DMS 273 (cell line): ENCODE data around the gene NHLRC2.
A peak's percentile ranks its signal among the peaks of the same experiment; 100 is the strongest.
"Not testable (repeated sequence)": the region's sequence is repeated elsewhere in the genome, so short reads cannot be mapped to it uniquely, and the experiment has no call there.

Source experiments
- DNase-seq: peaks from one replicate; lab custom pipeline; 2025; ENCODE audit not compliant: unreplicated experiment; lab: John Stamatoyannopoulos, UW

The NHLRC2 gene

DNA sequence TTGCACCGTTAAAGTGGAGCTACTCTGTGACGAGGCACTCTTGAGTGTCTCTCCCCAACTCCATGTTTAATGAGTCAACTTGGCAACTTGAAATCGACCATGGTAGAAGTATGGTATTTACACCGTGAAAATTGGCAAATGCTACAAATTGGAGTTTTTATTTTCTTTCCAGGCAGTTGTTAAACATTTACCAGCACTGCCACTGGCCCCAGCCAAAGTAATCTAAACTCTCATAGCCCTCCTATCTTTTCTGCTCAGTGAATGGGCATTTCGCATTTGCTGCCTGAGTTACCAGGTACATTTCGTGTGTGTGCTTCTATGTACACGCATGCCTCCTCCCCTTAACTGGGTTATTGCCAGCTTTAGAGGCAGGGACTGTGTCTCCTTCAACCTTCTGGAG is 83.3 kb downstream of the NHLRC2 start:
- DNase-seq, result no peak

DNA sequence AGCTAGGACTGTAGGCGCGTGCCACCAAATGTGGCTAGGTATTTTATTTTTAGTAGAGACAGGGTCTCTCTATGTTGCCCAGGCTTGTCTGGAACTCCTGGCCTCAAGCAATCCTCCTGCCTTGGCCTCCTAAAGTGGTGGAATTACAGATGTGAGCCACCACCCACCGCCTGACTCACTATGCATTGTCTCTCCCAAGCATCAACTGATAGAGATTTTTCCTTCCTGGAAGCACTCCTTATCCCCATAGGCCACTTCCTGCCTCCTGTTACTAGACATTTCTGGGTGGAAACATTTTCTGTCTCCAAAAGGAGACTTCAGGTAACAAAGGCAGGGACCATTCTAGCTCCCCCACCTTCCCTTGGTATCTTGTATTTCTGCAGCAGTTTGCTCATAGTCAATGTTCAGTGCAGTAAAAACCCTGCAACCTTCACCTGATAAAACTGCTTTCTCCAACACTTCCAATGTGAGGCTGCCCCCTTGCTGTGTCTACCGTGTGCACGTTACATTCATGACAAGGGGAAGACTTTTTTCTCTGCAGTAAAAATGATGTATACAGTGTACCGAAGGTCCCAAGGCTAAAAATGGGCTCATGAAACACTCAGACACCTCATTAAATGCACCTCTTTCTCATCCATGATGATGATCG is 84.9 kb downstream of the NHLRC2 start:
- no peak for DNase-seq

DNA sequence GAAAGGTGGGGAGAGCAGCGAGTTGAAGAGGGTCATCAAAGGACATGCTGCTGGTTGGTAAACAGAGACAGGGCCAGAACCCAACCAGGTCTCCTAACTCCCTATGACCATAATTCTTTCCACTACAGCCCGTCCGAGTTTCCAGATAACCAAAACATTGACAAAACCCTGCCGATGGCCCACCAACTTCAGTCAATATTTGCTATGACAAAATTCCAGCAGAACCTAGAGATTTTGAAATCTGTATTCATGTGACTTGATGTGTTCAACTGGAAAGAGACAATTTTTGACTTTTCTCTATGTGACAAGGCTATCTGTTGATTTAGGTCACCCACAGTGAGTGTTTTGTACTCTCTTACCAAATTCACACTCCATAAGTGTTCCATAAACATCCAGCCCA is 86.7 kb downstream of the NHLRC2 start:
- no peak for DNase-seq

DNA sequence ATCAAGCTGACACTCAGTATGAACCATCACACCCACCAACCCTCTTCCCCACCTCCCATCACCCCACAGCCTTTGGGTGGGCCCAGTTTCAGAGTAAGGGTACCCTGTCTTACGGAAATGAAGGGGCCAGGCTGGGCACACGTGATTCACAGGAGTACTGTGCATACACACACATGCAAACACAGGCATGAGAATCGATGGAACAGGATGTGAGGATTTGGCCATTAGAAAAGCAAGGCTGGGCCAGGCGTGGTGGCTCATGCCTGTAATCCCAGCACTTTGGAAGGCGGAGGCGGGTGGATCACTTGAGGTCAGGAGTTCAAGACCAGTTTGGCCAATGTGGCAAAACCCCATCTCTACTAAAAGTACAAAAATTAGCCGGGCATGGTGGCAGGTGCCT is 88.7 kb downstream of the NHLRC2 start:
- DNase-seq, result not testable (repeated sequence)

DNA sequence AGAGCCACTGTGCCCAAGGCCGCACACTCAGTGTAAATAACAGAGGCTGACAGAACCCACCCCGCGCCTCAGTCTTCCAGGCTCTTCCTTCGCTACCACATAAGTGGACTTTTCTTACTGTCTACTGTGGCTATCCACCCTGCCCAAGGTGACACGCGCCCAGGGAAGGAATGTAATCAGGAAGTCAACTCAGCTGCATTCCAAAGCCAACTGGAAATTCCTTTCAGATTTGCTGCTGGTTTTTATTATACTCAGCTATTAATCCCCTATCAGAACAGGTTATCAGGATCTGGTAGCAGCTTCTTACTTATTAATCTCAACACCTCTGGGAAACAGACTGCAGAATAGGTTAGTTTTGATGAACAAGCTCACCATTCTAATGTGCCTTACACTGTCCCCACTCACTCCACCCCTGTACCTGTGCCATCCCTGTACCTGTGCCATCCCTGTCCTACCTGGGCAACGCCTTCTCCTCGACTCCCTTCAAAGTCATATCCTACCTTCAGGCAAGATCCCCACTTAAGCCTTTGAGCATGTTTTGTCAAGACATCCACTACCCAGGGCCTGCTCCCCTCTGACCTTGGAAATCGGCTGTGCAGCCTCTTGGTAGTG is 90.7 kb downstream of the NHLRC2 start:
- DNase-seq, result no peak

DNA sequence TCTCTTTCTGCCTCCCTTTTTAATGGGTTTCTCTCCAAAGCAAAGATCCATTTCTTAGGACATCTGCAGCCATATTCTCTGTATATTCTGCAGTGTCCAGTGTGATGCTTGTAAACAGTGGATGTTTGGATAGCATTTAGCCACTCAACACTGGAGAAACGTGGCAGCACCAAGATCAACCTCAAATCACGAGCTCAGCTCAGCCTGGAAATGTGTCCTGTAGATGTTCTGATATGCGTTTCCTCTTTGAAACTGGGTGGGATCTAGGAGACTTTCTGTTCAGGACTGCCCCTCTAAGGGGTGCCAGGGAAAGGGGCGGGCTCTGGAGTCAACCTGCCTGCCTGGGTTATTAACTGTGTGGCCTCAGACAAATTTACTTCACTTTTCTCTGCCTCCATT is 91.2 kb downstream of the NHLRC2 start:
- DNase-seq, result no peak

DNA sequence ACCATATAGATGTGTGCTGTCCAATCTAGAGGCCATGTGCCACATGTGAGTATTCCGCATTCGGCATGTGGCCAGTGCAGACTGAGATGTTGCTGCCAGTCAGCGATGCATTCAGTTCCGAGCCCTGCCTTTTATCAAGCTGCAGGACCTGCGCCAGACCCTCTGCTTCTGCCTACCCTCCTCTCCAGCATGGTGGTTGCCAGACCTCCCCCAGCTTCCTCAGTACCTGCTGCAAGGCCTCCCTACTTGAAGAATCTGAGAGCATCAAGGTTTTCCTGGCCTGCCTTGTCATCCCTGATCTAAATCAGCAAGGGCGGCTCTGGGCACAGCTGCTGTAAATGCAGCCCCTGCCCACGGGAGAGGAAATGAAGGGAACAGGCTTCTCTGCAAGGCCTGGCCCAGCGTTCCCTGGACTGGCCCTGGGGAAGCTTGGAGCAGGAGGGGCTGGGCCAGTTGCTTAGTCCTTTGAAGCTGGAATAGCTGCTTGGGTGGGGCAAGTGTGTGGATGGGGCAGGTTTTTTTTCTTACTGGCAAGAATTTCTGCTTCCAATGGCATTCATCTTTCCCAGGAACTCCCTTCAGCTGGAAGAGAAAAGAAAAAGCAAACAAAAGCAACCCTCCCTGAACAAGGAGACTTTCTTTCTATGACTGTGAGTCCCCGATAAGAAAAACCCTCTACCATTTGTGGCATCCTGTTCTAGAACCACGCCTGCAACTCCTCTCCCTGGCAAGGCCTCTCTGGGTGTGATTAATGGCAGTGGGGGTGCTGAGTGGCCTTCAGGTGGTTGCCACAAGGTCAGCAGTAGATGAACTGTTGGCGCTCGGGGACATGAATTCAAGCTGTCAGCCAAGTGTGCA is 93.0 kb downstream of the NHLRC2 start:
- no peak for DNase-seq

DNA sequence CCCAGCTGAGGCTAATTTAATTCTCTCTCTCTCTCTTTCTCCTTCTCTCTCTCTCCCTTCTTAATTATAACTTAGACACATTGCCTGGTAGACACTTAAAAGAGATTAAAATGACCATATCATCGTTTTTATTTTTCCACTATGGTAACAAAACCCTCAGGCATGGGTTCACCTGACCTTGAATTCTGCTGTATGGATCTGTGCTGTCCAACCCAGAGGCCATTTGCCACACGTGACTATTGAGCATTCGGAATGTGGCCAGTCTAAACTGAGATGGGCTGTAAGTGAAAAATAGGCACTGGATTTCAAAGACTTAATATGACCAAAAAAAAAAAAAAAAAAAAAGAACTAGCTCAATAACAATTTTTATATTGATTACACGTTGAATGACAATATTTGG is 93.6 kb downstream of the NHLRC2 start:
- DNase-seq, result no peak

DNA sequence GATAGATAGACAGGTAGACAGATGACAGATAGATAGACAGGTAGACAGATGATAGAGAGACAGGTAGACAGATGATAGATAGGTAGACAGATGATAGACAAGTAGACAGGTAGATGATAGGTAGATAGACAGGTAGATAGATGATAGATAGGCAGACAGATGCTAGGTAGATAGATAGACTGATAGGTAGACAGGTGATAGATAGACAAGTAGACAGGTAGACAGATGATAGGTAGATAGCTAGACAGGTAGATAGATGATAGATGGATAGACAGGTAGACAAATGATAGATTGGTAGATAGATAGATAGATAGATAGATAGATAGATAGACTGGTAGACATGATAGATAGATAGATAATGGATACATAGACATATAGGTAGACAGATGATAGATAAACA is 95.8 kb downstream of the NHLRC2 start:
- no peak for DNase-seq

DNA sequence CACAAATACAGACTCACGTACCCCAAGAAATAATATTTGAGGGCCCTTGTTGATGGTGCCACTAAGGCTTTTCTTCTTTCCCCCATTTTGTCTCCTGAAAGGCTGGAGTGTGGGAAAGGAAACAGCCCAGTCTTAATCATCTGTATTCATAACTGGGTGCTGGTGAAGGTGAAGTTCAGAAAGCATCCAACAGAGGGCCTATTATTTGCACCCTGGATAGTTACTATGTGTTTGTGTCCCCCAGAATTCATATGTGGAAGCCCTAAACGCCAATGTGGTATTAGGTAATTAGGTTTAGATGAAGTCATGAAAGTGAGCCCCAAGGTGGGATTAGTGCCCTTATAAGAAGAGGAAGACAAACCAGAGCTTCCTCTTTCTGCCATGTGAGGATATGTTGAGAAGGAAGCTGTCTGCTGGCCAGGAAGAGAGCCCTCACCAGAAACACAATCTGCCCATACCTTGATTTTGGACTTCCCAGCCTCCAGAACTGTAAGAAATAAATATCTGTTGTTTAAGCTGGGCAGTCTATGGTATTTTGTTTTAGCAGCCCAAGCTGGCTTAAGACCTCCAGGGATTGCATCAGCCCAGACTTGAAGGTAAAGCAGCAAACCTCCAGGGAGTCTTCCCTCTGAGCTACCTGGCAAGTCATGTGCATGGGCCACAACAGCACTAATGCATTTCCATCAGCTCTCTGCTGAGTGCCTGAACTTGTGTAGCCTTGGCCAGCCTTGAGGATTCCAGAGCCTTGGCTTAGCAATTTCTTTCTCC is 99.2 kb downstream of the NHLRC2 start:
- peak; percentile 34 for DNase-seq

DNA sequence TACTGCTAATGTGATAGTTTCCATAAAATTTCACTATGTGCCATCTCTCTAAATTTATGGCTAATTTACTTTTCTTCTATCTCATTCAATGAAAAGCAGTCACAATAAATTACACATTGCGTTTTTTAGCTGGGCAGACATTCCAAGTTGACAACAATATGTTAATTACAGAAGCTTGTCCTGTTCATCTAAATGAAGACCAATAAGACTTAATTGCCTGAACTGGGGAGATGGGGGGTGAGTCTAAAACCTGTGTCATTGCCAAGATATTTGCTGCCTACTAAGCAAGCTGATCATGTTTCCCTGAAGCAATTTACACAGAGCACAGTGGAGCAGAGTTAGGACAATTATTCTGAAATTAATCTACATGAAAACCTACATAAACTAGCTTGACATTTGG is 99.9 kb downstream of the NHLRC2 start:
- DNase-seq, result peak; percentile 3

DNA sequence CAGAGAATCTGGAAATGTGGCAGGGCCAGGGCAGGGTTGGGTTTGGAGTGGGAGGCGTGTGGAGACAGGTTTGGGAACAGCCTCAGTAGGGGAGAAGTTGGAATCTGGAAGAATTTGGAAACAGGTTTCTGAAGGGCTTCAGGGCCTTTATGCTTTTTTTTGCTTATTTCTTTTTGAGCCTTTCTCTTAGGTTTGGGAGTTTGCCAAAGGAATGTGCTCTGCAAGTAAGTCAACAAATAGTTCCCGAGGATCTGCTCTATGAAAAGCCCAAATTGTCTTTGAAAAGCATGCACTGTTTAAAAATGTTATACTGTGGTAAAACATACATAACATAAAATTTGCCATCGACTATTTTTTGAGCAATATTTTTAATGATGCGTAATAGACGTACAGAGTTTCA is 102.6 kb downstream of the NHLRC2 start:
- DNase-seq, result no peak

DNA sequence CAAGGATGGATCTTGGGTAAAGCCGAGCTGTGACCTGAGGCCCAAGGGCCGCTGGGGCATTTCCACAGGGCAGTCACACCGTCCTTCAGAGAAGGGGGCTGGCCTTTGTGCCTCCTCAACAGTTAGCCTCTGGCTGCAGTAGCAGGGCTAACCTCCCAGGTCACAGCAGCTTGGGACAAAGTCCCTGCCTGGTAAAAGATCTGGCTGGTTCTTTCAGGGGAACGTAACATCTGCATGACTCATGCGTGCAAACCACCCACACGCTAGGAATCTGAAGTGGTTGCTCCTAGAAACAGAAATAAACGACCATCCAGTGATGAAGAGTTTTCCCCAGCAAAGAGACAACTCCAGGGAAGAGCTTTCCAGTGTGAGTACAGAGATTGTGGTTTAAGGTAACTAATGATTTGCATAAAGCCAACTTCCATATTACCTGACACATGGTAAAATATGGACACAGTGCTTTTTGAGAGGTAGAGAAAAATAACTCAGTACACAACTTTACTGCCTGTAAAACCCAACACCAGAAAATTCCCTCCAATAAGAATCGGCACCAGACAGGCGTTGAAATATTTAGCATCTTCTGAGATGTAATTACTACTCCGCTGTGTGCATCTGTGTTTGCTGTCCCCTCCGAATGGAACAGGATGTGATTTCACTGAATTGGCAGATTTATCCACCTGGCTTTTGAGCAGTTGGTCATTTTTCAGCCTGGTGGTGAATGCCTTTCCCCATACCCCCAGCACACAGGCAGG is 104.3 kb downstream of the NHLRC2 start:
- peak; percentile 16 for DNase-seq

DNA sequence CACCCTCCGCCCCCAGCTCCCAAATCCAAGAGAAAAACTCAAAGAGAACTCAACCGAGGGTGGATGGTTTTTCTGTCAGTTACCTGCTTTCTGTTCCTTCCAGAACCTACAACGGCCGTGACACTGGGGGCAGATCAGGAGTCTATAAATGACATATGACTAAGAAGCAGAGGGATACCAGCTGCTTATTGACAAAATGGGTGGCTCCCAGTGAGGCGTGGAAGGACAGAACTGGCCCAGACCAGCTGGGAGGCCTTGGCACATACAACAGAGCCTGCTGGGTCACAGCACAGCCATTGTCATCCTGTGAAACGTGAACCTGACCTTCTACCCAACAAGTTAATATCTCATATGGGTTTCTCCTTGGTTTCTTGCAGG is 104.9 kb downstream of the NHLRC2 start:
- DNase-seq, result no peak

DNA sequence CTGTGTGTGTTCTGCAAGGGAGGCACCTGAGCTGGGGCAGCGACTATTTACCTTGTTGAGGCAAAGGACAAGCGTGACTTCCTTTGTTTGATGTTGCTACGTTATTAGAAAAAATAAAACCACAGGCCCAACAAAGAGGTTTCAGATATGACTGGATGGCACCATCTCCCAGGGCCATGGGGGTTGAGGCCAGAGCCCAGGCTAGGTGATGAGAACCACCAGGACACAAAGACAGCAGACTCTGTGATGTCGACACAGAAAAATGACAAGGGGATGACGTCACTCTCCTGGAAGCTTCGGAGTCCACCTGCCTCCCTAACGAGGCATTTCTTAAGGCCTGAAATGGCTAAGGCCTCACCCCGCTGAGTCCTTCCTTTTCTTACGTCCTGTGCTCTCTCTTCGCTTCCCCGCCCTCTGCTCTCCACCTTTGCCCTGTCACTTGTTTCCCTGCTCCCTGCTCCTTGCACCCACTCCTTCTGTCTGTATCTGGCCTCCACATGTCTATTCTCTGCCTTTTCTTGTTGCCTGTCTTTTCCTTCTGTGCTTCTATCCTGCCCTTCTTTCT is 106.2 kb downstream of the NHLRC2 start:
- no peak for DNase-seq

DNA sequence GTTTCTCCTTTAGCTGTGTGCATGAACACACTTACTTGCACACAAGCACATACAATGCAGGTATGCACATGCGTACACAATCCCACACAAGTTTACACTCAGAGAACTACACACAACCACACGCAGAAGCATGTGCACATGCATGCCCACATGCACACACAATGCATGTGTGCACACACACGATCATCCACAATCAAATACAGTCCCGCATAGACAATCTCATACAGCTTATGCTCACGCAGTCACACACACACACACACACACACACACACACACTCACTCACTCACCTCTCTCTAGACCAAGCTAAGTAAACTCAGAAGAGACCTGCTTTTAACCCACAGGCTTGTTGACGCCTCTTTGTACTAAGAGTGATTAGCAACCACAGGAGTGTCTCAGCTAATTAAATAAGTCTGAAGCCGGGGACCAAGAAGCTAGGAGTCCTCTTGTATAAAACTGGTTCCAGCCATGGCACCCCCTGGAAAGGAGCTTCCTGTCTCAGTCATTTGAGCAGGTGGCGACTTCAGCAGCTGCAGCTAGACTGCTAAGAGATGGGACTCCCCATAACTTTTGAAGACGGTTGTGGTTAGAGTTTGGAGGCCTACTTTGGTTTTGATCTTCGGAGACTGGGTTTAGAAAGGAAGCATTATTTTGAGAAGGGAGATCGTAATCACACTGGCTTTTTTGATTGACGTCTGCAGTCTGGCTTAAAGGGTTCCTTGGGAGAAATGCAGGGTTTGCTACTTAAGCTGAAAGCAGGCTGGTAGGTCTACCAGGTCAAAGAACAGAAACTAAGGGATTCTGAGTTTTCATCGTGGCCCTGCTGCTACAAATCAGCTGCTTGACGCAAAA is 106.9 kb downstream of the NHLRC2 start:
- DNase-seq, result no peak

DNA sequence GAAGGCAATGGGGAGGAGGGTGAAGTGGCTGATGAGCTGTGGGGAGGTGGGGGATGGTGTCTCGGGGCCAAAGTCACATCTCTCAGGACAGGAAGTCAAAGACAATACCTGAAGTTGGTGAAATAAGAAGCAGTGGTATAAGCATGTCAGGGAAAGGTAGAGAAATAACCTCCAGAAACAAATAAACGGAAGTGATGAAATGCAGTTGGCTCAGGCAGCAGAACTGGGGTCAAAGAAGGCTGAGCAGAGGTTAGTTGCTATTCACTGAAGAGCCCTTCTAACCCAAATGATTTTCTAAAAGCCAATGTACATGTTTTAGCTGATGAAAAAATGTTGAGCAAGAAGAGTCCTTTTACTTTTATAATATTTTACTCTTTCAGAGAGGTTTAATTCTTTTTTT is 110.6 kb downstream of the NHLRC2 start:
- DNase-seq, result no peak

DNA sequence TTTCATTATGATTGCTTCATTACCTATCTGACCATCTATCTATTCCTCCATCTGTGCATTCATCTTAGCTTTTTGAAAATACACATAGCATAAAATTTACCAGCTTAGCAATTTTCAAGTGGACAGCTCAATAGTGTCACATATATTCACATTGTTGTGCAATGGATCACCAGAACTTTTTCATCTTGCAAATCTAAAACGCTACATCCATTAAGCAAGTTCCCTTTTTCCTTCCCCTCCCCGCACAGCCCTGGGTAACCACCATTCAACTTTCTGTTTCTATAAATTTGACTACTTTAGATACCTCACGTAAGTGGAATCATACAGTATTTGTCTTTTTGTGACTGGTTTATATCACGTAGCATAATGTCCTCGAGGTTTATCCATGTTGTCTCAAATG is 111.2 kb downstream of the NHLRC2 start:
- no peak for DNase-seq
